SK-N-MC (cell line): Measurements from ENCODE around the gene DNAH6.

Experiments used
- EZH2 ChIP-seq: fragments of 200-600 bp; sonication (generic); IDR thresholded peaks from one replicate; pipeline ENCODE4 v1.6.1; 2017; ENCODE audit warnings: antibody characterized with exemption
- FOXP2 ChIP-seq: optimal IDR thresholded peaks from 2 replicates; pipeline ENCODE3; 2011; ENCODE audit warnings: mild to moderate bottlenecking, moderate library complexity; ENCODE audit not compliant: insufficient read depth; ENCODE audit errors: extremely low read length, control extremely low read depth
- POLR2AphosphoS5 ChIP-seq: IDR thresholded peaks from 2 replicates; pipeline ENCODE4 v1.6.1; 2012; ENCODE audit warnings: mild to moderate bottlenecking, low read depth, low read length, borderline replicate concordance

GRCh38 chr2:84694088-84694622, 177.9 kb downstream of the DNAH6 start:
- TF ChIP-seq EZH2, result no peak
- TF ChIP-seq POLR2AphosphoS5, result no peak
- no peak for TF ChIP-seq FOXP2
